Cardiac muscle cell (in vitro differentiated cells and primary cell): ENCODE measurements around the gene PPM1H. TPM values are rescaled to one million over a fixed set of nuclear protein-coding genes. Genes with fewer than 3 reads are reported as not detected.
A peak's percentile ranks its signal among the peaks of the same experiment; 100 is the strongest.

Experiments
- DNase-seq, 2 donors: peaks; one replicate each; pipeline versions ENCODE4 v3.0.0 to v3.0.0-alpha.2; 2010 to 2017; ENCODE audit warnings: low read depth in 1 of 2, low spot score in 1 of 2
- H3K27ac ChIP-seq: fragments of 200-600 bp; sonication (generic); 2 replicates; pipeline ENCODE4 v1.5.1; 2016
- H3K27me3 ChIP-seq: fragments of 200-600 bp; sonication (generic); 2 replicates; pipeline ENCODE4 v1.6.0; 2016; ENCODE audit warnings: control low read depth
- H3K36me3 ChIP-seq: fragments of 200-600 bp; sonication (generic); 2 replicates; pipeline ENCODE4 v1.5.1; 2016; ENCODE audit warnings: control low read depth
- H3K4me1 ChIP-seq: fragments of 200-600 bp; sonication (generic); 2 replicates; pipeline ENCODE4 v1.8.1; 2017; ENCODE audit warnings: low read depth, mild to moderate bottlenecking, mixed run types
- H3K4me3 ChIP-seq: fragments of 200-600 bp; sonication (generic); 2 replicates; pipeline ENCODE4 v1.5.1; 2016; ENCODE audit warnings: mild to moderate bottlenecking
- H3K9me3 ChIP-seq: fragments of 200-600 bp; sonication (generic); 2 replicates; pipeline ENCODE4 v1.5.1; 2017; ENCODE audit warnings: low read depth, mild to moderate bottlenecking, control low read depth
- polyA plus RNA-seq: library from polyadenylated mRNA; unstranded; fragments of >200 nt; fragmentation: Nextera tagmentation; extraction: Ambion mirVana; gene quantifications from 2 replicates; pipeline ENCODE4 v1.2.1, GENCODE V29; 2016
- total RNA-seq: library from RNA; depleted of rRNA; stranded (reverse); fragments of >200 nt; gene quantifications from 2 replicates; pipeline ENCODE4 v1.2.3, GENCODE V29; 2016
- TF ChIP-seq, protein P1 (sequence below): IDR thresholded peaks from 2 replicates; pipeline ENCODE4 v1.5.1; 2012; ENCODE audit warnings: low read depth, mild to moderate bottlenecking, low read length

PPM1H gene
- total and polyA plus RNA-seq, 2 experiments from 2014 or later = 2.9 to 3.3 TPM

GRCh38 chr12:62916632-62917425 is 18.1 kb downstream of the PPM1H start:
- TF ChIP-seq, protein P1, sequence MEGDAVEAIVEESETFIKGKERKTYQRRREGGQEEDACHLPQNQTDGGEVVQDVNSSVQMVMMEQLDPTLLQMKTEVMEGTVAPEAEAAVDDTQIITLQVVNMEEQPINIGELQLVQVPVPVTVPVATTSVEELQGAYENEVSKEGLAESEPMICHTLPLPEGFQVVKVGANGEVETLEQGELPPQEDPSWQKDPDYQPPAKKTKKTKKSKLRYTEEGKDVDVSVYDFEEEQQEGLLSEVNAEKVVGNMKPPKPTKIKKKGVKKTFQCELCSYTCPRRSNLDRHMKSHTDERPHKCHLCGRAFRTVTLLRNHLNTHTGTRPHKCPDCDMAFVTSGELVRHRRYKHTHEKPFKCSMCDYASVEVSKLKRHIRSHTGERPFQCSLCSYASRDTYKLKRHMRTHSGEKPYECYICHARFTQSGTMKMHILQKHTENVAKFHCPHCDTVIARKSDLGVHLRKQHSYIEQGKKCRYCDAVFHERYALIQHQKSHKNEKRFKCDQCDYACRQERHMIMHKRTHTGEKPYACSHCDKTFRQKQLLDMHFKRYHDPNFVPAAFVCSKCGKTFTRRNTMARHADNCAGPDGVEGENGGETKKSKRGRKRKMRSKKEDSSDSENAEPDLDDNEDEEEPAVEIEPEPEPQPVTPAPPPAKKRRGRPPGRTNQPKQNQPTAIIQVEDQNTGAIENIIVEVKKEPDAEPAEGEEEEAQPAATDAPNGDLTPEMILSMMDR = no peak
- H3K9me3 ChIP-seq = no peaks in the 10 kb centered on the region
- H3K36me3 ChIP-seq = no peaks in the 10 kb centered on the region
- DNase-seq = peak in 1 of 2 donors; percentile 3
- H3K4me3 ChIP-seq = no peak overlapping the region
- H3K27ac ChIP-seq = no peak overlapping the region
- H3K4me1 ChIP-seq = no peaks in the 10 kb centered on the region
- peaks cover 41% of the 10 kb centered on the region for H3K27me3 ChIP-seq

- no peaks in the 10 kb centered on the region for H3K9me3 ChIP-seq
- TF ChIP-seq, protein P1 = no peak
- DNase-seq = no peak
Measured at GRCh38 chr12:62915204-62915529, 19.8 kb downstream of the PPM1H start.

DNA sequence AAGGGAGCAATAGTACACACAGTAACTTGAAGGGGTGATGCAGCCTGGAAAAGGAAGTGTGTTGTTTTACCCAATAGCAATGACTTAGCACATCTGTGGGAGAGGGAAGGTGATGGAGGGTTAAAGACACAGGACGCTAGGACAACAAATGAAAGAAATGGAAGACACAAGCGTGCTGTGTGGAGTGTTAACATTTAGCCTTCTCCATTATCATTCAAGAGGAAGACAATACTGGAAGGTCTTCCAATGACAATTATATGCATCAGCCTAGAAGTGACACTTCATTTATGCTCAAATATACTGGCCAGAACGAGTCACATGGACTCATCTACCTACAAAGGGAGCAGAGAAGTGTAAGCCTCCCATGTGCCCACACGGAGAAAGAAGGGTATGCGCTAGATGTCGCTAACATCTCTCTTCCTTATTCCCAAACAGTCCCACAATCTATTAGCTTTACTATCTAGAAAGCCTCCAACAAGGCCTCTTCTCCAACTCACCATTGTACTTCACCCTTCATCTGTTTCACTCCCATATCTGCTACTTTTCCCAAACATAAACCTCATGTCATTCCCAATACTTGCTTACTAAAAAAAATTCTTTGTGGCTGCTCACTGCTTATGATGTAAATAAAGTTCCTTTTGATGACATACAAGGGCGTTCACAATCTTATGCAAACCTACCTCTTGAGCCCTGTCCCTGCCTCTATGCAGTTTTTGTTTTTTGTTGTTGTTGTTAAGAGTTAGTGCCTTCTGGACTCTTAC is 20.3 kb downstream of the PPM1H start:
- H3K27ac ChIP-seq = no peak overlapping the region
- no peaks in the 10 kb centered on the region for H3K36me3 ChIP-seq
- no peaks in the 10 kb centered on the region for H3K9me3 ChIP-seq
- H3K4me1 ChIP-seq = peaks cover 11% of the 10 kb centered on the region
- TF ChIP-seq, protein P1 = no peak
- no peak for DNase-seq
- peaks cover 50% of the 10 kb centered on the region for H3K27me3 ChIP-seq
- H3K4me3 ChIP-seq = no peak overlapping the region

More at GRCh38 chr12:62915204-62915529, 19.8 kb downstream of the PPM1H start:
- Histone ChIP-seq H3K27me3 (peaks cover 50% of the 10 kb centered on the region), H3K4me1 (peaks cover 8% of the 10 kb centered on the region), H3K36me3 (no peaks in the 10 kb centered on the region), H3K4me3 (no peak overlapping the region), H3K27ac (no peak overlapping the region)

- Histone ChIP-seq H3K4me1 (peaks cover 11% of the 10 kb centered on the region), H3K4me3 (no peak overlapping the region), H3K9me3 (no peaks in the 10 kb centered on the region), H3K27ac (no peak overlapping the region), H3K27me3 (peaks cover 54% of the 10 kb centered on the region), H3K36me3 (no peaks in the 10 kb centered on the region)
- DNase-seq = no peak
- TF ChIP-seq, protein P1 = no peak
Measured at GRCh38 chr12:62913380-62913779, 21.6 kb downstream of the PPM1H start.

GRCh38 chr12:62912644-62913043 is 22.3 kb downstream of the PPM1H start:
- Histone ChIP-seq H3K4me1 (peaks cover 11% of the 10 kb centered on the region), H3K4me3 (no peak overlapping the region), H3K27me3 (peaks cover 51% of the 10 kb centered on the region), H3K36me3 (no peaks in the 10 kb centered on the region), H3K9me3 (no peaks in the 10 kb centered on the region), H3K27ac (no peak overlapping the region)
- TF ChIP-seq, protein P1 = no peak
- no peak for DNase-seq
